Activated CD4-positive, alpha-beta T cell treated with anti-CD3 and anti-CD28 coated beads, Interleukin-2, amount 50 U/mL, for 48 hours (primary cell): ENCODE results near the gene GAREM1.

Experiments used
- DNase-seq, 2 experiments: peaks; one replicate each; pipeline ENCODE4 v3.0.0-alpha.2; 2020

GAREM1 gene

GRCh38 chr18:32286749-32287148, 183.9 kb downstream of the GAREM1 start:
- DNase-seq, result no peak

DNA sequence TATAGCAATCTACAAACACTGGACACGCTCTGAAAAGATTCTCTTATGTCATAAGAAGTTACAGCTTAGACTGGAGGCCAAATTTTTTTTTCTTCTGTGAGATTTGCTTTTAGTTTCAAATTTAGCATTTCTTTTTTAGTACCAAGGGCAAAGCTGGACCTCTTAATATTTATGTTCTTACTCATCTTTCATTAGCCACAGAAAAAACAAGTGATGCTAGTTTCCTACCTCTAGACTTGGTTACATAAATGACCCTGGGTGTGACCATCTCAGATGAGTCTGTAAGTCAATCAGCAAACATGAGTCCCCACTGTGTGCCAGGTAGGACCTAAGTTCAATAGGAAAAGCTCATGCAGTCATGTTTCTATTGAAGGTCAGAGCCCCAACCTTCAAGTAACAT, 186.4 kb downstream of the GAREM1 start:
- no peak for DNase-seq

GRCh38 chr18:32280911-32281310, 189.8 kb downstream of the GAREM1 start:
- DNase-seq, result no peak

- no peak for DNase-seq
Measured at GRCh38 chr18:32280188-32280783, 190.4 kb downstream of the GAREM1 start.

DNA sequence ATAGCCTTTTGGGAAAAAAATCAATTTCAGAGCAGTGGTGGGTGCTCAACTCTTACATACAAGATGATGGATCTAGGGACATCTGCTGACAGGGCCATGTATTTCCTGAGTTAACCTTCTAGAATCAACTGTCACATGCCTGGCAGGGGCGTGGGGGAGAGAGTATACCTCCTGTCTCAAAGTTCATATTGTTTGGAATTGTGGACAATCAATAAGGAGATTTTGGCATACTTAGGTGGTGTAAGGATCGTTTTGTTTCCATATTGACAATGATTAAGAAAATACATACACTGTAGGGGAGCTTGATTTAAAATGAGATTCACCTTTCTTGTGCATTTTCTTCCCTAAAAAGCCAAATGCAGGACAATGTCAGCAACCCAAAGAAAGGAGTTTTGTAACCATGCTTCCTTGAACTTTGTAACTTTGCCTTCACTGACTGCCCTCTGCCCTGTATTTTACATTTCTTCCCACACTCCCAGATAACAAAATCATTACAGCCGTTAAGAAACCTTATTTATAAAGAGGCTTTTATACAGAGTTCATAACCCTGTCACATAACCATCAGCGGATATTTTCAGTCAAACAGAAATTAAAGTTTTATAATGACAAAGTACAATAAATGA, 192.4 kb downstream of the GAREM1 start:
- no peak for DNase-seq

- no peak for DNase-seq
Measured at GRCh38 chr18:32277549-32277948, 193.1 kb downstream of the GAREM1 start.

- DNase-seq, result no peak
Measured at GRCh38 chr18:32276906-32277305, 193.8 kb downstream of the GAREM1 start.

- no peak for DNase-seq
Measured at GRCh38 chr18:32276256-32276655, 194.4 kb downstream of the GAREM1 start.

DNA sequence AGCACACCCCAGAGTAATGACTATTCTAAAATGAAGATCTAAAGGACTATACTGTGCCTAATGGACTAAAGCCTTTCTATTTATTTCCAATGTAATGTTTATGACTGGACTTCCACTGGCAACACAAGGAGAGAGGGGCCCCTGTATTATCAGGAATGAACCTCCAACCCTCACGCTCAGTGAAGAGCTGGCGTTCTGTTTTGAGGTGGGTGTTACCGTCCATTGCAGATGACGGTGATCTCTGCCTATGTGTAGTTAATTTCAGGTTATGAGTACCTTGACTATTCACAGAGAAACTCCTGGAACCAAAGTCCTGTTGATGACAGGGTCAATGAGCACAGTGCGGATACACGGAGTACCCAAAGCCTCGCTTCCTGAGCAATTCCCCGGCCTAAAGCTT, 195.5 kb downstream of the GAREM1 start:
- DNase-seq, result no peak

GRCh38 chr18:32274307-32274706, 196.4 kb downstream of the GAREM1 start:
- no peak for DNase-seq

GRCh38 chr18:32271672-32272208, 198.9 kb downstream of the GAREM1 start:
- peak; percentile 1 to 5 for DNase-seq

DNA sequence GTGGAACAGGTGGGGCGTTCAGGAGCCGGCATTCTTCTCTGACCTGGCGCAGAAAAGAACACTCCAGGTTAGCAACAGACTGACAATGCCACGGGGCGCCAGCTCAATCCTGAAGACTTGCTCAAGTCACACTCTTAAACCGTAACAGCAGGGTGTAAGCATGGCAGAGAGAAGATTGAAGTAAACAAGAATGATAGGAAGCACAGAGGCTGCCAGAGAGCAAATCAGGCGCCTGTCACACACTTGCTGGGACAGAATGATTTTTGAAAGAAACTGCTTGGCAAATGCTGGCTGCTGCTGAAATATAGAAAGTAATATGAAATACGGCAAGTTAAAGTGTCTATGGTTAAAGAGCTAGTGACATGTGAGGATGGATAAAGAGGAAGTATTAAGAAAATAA, 200.3 kb downstream of the GAREM1 start:
- no peak for DNase-seq

- no peak for DNase-seq
Measured at GRCh38 chr18:32267463-32267862, 203.2 kb downstream of the GAREM1 start.

DNA sequence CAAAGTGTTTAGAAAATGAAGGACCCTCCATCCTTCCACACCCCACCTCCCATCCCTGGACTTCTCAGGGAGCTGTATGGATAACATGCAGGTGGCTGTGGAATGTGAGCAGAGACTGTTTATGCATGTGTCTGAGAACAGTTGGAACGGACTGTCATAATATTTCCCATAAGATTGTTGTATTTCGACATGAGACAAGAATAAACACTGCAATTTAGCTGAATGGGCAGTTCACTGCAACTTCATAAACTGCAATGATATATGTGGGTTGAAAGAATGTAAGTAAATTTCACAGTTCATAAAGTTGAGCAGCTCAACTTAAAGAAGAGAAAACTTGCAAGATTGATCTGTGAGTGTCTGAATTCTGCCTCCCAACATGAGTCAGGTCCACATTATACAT, 206.3 kb downstream of the GAREM1 start:
- DNase-seq, result no peak

- DNase-seq, result no peak
Measured at GRCh38 chr18:32262092-32262491, 208.6 kb downstream of the GAREM1 start.

DNA sequence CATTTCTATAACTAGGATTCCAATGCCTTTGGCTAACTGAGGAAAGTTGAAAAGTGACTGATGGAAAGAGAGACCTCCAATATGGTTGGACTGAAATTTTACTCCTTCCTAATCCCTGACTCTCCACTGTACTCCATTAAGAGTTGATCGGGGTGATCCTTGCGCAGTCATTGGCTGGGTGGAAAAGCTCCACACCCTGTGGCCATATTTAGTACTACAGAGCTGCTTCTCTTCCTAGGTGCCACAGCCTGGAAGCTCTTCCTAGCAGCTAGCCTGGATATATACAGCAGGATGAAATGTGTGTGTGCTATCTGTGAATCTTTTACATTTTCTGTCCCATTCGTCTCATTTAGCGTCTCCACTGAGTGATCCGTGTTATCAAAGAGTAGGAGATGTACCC, 209.7 kb downstream of the GAREM1 start:
- no peak for DNase-seq

- no peak for DNase-seq
Measured at GRCh38 chr18:32259553-32259952, 211.1 kb downstream of the GAREM1 start.

- DNase-seq, result no peak
Measured at GRCh38 chr18:32258558-32259204, 212.0 kb downstream of the GAREM1 start.

- no peak for DNase-seq
Measured at GRCh38 chr18:32258148-32258547, 212.5 kb downstream of the GAREM1 start.

DNA sequence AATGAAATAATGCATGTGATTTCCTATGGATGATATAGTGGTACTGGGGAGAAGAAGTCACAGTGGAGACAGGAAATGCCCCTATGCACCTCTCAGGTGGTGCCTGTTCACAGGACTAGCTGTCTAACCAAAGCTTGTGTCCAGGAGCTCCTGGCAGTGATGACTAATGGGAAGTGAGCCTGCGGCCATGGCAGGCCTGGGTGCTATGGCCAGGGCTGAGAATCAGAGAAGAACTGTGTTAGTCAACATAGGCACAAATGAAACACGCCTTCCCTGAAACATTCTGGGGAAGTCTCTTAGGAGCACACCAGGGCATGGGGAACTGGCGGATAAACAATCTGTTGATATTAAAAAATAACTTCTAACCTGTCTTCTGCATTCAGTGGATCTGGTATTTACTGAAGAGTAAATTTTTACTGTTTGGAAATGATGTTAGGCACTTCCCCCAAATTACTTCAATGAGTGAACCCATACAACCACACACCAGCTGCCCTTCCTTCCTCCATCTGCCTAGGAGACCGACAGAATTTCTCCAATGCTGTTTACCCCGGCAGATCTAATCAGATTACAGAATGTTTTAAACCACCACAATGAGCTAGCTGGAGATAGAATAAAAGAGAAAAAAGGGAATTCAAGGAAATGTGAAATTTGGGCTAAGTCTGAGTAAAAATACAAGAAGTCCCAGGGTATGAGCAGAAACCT, 213.4 kb downstream of the GAREM1 start:
- DNase-seq, result no peak

DNA sequence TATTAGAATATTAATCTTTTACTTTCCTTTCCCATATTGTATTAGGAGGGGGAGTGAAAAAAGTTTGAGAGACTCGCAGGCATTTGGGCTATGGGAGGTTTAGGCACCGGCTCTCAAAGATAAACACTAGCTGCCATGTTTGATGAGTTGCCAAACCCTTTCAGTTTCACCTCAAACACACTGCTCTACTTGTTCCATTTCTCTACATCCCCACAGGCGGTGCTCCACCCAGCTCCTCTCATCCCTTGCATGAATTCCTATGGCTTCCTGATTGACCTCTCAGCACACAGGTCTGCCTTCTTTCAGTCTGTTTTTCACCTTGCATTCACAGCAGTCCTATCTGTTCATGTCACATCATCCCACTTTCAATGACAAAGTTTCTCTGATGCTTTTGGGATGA, 215.1 kb downstream of the GAREM1 start:
- no peak for DNase-seq

GRCh38 chr18:32252141-32252860, 218.4 kb downstream of the GAREM1 start:
- DNase-seq, result no peak

GRCh38 chr18:32251466-32251865, 219.2 kb downstream of the GAREM1 start:
- DNase-seq, result no peak
